Measurements from ENCODE around the gene FBXL16. TPM values are rescaled to one million over a fixed set of nuclear protein-coding genes. Genes with fewer than 3 reads are reported as not detected.

Gene FBXL16
- total and polyA plus RNA-seq, 9 of the 15 experiments (the other 6 are each of a cell fraction or from before 2014, with no cell fraction given), result 0.21 to 8.2 (median 1.7) TPM

DNA sequence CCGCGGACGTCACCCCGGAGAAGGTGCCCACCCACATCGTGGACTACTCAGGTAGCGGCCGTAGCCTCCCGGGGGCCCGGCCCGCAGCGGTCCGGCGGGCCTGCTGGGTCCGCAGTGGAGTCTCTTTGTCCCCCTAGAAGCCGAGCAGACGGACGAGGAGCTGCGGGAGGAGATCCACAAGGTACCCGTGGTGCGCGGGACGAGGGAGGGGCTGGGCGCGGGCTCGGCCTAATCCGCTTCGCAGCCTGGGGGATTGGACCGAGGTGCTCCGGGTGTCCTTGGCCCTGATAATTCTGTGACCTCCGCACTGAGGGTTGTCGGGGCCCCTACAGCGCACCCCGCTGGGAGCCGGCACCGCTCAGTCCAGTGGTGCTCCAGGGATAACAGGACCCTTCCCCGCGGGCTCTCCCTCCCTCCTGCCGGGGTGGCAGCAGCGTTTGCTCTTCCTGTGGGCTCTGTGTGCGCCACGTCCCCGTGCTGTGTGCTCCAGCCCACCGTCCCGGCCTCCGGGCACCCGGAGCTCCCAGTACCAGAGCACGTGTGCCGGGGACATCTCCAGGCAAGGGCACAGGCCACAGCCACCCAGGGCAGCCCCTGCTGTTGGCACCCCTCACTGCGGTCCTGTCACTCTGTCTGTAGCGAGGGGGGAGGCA lies 37.0 kb downstream of the FBXL16 start:
- TF ChIP-seq, protein P1, sequence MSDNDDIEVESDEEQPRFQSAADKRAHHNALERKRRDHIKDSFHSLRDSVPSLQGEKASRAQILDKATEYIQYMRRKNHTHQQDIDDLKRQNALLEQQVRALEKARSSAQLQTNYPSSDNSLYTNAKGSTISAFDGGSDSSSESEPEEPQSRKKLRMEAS (CRISPR knock-in tag; IDR thresholded peaks at IDR 0.05), result peak; percentile 62; the same call in 1 of the 2 replicates
- peak; percentile 25 for TF ChIP-seq RBBP5 (IDR thresholded peaks at IDR 0.05; ENCODE audit: borderline replicate concordance, insufficient read depth, low read length, poor library complexity, severe bottlenecking)
- TF ChIP-seq JUNB (CRISPR knock-in tag; conservative IDR thresholded peaks at IDR 0.05), result no peak
- peak; percentile 61; the same call in 1 of the 2 replicates for TF ChIP-seq ZNF263 (CRISPR knock-in tag; IDR thresholded peaks at IDR 0.05; ENCODE audit: borderline replicate concordance)
- TF ChIP-seq RBFOX2 (IDR thresholded peaks at IDR 0.05; ENCODE audit: low read depth, low read length), result peak; percentile 7; the same call in 1 of the 2 replicates
- TF ChIP-seq, protein P2, sequence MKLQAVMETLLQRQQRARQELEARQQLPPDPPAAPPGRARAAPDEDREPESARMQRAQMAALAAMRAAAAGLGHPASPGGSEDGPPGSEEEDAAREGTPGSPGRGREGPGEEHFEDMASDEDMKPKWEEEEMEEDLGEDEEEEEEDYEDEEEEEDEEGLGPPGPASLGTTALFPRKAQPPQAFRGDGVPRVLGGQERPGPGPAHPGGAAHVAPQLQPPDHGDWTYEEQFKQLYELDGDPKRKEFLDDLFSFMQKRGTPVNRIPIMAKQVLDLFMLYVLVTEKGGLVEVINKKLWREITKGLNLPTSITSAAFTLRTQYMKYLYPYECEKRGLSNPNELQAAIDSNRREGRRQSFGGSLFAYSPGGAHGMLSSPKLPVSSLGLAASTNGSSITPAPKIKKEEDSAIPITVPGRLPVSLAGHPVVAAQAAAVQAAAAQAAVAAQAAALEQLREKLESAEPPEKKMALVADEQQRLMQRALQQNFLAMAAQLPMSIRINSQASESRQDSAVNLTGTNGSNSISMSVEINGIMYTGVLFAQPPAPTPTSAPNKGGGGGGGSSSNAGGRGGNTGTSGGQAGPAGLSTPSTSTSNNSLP (IDR thresholded peaks at IDR 0.05; ENCODE audit: borderline replicate concordance, low read depth, low read length), result no peak
- TF ChIP-seq ZNF707 (CRISPR knock-in tag; conservative IDR thresholded peaks at IDR 0.05), result no peak
- TF ChIP-seq, protein P3, sequence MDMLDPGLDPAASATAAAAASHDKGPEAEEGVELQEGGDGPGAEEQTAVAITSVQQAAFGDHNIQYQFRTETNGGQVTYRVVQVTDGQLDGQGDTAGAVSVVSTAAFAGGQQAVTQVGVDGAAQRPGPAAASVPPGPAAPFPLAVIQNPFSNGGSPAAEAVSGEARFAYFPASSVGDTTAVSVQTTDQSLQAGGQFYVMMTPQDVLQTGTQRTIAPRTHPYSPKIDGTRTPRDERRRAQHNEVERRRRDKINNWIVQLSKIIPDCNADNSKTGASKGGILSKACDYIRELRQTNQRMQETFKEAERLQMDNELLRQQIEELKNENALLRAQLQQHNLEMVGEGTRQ (CRISPR knock-in tag; IDR thresholded peaks at IDR 0.05), result 0 out of 2 replicates have a peak, but pooled peaks have one; percentile 13
- TF ChIP-seq, protein P4, sequence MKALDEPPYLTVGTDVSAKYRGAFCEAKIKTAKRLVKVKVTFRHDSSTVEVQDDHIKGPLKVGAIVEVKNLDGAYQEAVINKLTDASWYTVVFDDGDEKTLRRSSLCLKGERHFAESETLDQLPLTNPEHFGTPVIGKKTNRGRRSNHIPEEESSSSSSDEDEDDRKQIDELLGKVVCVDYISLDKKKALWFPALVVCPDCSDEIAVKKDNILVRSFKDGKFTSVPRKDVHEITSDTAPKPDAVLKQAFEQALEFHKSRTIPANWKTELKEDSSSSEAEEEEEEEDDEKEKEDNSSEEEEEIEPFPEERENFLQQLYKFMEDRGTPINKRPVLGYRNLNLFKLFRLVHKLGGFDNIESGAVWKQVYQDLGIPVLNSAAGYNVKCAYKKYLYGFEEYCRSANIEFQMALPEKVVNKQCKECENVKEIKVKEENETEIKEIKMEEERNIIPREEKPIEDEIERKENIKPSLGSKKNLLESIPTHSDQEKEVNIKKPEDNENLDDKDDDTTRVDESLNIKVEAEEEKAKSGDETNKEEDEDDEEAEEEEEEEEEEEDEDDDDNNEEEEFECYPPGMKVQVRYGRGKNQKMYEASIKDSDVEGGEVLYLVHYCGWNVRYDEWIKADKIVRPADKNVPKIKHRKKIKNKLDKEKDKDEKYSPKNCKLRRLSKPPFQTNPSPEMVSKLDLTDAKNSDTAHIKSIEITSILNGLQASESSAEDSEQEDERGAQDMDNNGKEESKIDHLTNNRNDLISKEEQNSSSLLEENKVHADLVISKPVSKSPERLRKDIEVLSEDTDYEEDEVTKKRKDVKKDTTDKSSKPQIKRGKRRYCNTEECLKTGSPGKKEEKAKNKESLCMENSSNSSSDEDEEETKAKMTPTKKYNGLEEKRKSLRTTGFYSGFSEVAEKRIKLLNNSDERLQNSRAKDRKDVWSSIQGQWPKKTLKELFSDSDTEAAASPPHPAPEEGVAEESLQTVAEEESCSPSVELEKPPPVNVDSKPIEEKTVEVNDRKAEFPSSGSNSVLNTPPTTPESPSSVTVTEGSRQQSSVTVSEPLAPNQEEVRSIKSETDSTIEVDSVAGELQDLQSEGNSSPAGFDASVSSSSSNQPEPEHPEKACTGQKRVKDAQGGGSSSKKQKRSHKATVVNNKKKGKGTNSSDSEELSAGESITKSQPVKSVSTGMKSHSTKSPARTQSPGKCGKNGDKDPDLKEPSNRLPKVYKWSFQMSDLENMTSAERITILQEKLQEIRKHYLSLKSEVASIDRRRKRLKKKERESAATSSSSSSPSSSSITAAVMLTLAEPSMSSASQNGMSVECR (CRISPR knock-in tag; IDR thresholded peaks at IDR 0.05), result 0 out of 2 replicates have a peak, but pooled peaks have one; percentile 29
- TF ChIP-seq, protein P5, sequence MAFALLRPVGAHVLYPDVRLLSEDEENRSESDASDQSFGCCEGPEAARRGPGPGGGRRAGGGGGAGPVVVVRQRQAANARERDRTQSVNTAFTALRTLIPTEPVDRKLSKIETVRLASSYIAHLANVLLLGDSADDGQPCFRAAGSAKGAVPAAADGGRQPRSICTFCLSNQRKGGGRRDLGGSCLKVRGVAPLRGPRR (CRISPR knock-in tag; IDR thresholded peaks at IDR 0.05), result no peak
- CTCF ChIA-PET (ENCODE audit: low intra/inter-chr PET ratio), result interaction anchor here (0.7 to 1.5 kb wide), 2 partner anchors 14 to 33 kb away, joined by 3 to 7 read pairs; partner anchors contain the start of gene METTL26
- FAIRE-seq (no peak), DNase-seq (ENCODE audit: extremely low read depth in 1 of 4, low spot score in 3 of 4) (peak in 3 of 4 experiments; percentile 12 to 47 (median 35)), ATAC-seq (peak; percentile 44)
- Histone ChIP-seq H3K4me3 (peak overlapping the region; percentile 99), H3K79me2 (ENCODE audit: control insufficient read depth, insufficient read depth, low read length) (peaks cover 25% of the 10 kb centered on the region), H3K27me3 (ENCODE audit: control insufficient read depth in 2 of 2, insufficient read depth in 2 of 2, low read length in 2 of 2) (no peaks in the 10 kb centered on the region), H3K9me1 (ENCODE audit: control insufficient read depth, insufficient read depth, low read length) (no peaks in the 10 kb centered on the region), H3K4me2 (ENCODE audit: insufficient read depth, low read length) (peak overlapping the region; percentile 80), H3K4me1 (replicated peaks in 1 of 2; ENCODE audit: control insufficient read depth in 2 of 2, insufficient read depth in 2 of 2, low read length in 2 of 2) (peaks cover 11 to 94% of the 10 kb centered on the region in 2 experiments; a peak in 4 of 5 replicates), H3K9ac (ENCODE audit: insufficient read depth in 1 of 2, low read depth in 2 of 2, low read length in 2 of 2) (peak overlapping the region; percentile 88 to 98), H3K9me3 (replicated peaks; ENCODE audit: control insufficient read depth, insufficient read depth, low read depth, low read length) (no peaks in the 10 kb centered on the region), H3K27ac (ENCODE audit: extremely low read depth, low read depth, low read length) (peak overlapping the region; percentile 86), H2AFZ (ENCODE audit: low read depth, low read length) (no peak overlapping the region), H3K36me3 (ENCODE audit: control insufficient read depth, insufficient read depth, low read length) (peaks cover 48% of the 10 kb centered on the region), H4K20me1 (replicated peaks; ENCODE audit: control insufficient read depth, insufficient read depth, low read length) (0 out of 2 replicates have a peak, but pooled peaks cover under 1% of the 10 kb centered on the region)
- in situ Hi-C loops (cut with MboI), result loop anchor here (5.0 kb wide), 1 partner anchor 91 kb away; no protein-coding TSS in a partner anchor
- BruUV-seq (replicated peaks), result no TSS peak
- intact Hi-C loops (cut with micrococcal nuclease), result loop anchor here (5.0 to 10.0 kb wide), 2 partner anchors 91 to 274 kb away; partner anchors contain the start of gene NME4
- WGBS (ENCODE audit: insufficient coverage, low coverage, missing lambda C conversion rate), result under 1% methylated on average over 49 of the region's 50 CpGs
- POLR2A ChIA-PET, result interaction anchor here (0.6 to 1.1 kb wide), 4 partner anchors 11 to 80 kb away, joined by 3 to 4 read pairs (median 3); partner anchors contain the start of gene METTL26

Measured in K562 (cell line).